Measurements from ENCODE around the gene EARS2.

The EARS2 gene

GRCh38 chr16:23573817-23574216 is 16.7 kb upstream of the EARS2 start:
- no peak for DNase-seq (ENCODE audit: low read depth, low spot score)
- Histone ChIP-seq H3K36me3 (ENCODE audit: insufficient read depth, low read length) (peaks cover 59% of the 10 kb centered on the region), H3K9ac (ENCODE audit: insufficient read length) (no peak overlapping the region), H3K27ac (no peak overlapping the region), H3K9me3 (ENCODE audit: low read depth, low read length) (no peaks in the 10 kb centered on the region), H3K4me3 (no peak overlapping the region)
- TF ChIP-seq POLR2AphosphoS5 (IDR thresholded peaks at IDR 0.05; ENCODE audit: borderline replicate concordance, low read depth, low read length): no peak
- TF ChIP-seq EZH2 (IDR thresholded peaks at IDR 0.05): no peak
- TF ChIP-seq FOXP2 (optimal IDR thresholded peaks at IDR 0.05; ENCODE audit: control extremely low read depth, extremely low read length, insufficient read depth): no peak

- H3K36me3 ChIP-seq (ENCODE audit: insufficient read depth, low read length): peaks cover 63% of the 10 kb centered on the region
- DNase-seq (ENCODE audit: low read depth, low spot score): no peak
- H3K9ac ChIP-seq (ENCODE audit: insufficient read length): no peak overlapping the region
- H3K27ac ChIP-seq: no peak overlapping the region
- H3K9me3 ChIP-seq (ENCODE audit: low read depth, low read length): no peaks in the 10 kb centered on the region
- H3K4me3 ChIP-seq: no peak overlapping the region
- TF ChIP-seq EZH2 (IDR thresholded peaks at IDR 0.05): no peak
- TF ChIP-seq POLR2AphosphoS5 (IDR thresholded peaks at IDR 0.05; ENCODE audit: borderline replicate concordance, low read depth, low read length): no peak
- no peak for TF ChIP-seq FOXP2 (optimal IDR thresholded peaks at IDR 0.05; ENCODE audit: control extremely low read depth, extremely low read length, insufficient read depth)
Observed at GRCh38 chr16:23572394-23572793, 15.2 kb upstream of the EARS2 start.

GRCh38 chr16:23571895-23572294 is 14.7 kb upstream of the EARS2 start:
- Histone ChIP-seq H3K36me3 (ENCODE audit: insufficient read depth, low read length) (peaks cover 68% of the 10 kb centered on the region), H3K9ac (ENCODE audit: insufficient read length) (no peak overlapping the region)
- TF ChIP-seq FOXP2 (optimal IDR thresholded peaks at IDR 0.05; ENCODE audit: control extremely low read depth, extremely low read length, insufficient read depth): no peak
- TF ChIP-seq EZH2 (IDR thresholded peaks at IDR 0.05): no peak
- no peak for TF ChIP-seq POLR2AphosphoS5 (IDR thresholded peaks at IDR 0.05; ENCODE audit: borderline replicate concordance, low read depth, low read length)

GRCh38 chr16:23570992-23571632 is 14.0 kb upstream of the EARS2 start:
- Histone ChIP-seq H3K4me3 (no peak overlapping the region), H3K36me3 (ENCODE audit: insufficient read depth, low read length) (peaks cover 74% of the 10 kb centered on the region), H3K9ac (ENCODE audit: insufficient read length) (no peak overlapping the region), H3K27ac (no peak overlapping the region), H3K9me3 (ENCODE audit: low read depth, low read length) (no peaks in the 10 kb centered on the region)
- TF ChIP-seq FOXP2 (optimal IDR thresholded peaks at IDR 0.05; ENCODE audit: control extremely low read depth, extremely low read length, insufficient read depth): no peak
- no peak for TF ChIP-seq EZH2 (IDR thresholded peaks at IDR 0.05)
- TF ChIP-seq POLR2AphosphoS5 (IDR thresholded peaks at IDR 0.05; ENCODE audit: borderline replicate concordance, low read depth, low read length): no peak
- no peak for DNase-seq (ENCODE audit: low read depth, low spot score)

More at GRCh38 chr16:23571895-23572294, 14.7 kb upstream of the EARS2 start:
- H3K27ac ChIP-seq: no peak overlapping the region
- H3K9me3 ChIP-seq (ENCODE audit: low read depth, low read length): no peaks in the 10 kb centered on the region
- H3K4me3 ChIP-seq: no peak overlapping the region
- no peak for DNase-seq (ENCODE audit: low read depth, low spot score)

- Histone ChIP-seq H3K9ac (ENCODE audit: insufficient read length) (no peak overlapping the region), H3K36me3 (ENCODE audit: insufficient read depth, low read length) (peaks cover 88% of the 10 kb centered on the region), H3K27ac (no peak overlapping the region), H3K9me3 (ENCODE audit: low read depth, low read length) (no peaks in the 10 kb centered on the region), H3K4me3 (no peak overlapping the region)
- no peak for TF ChIP-seq FOXP2 (optimal IDR thresholded peaks at IDR 0.05; ENCODE audit: control extremely low read depth, extremely low read length, insufficient read depth)
- no peak for TF ChIP-seq EZH2 (IDR thresholded peaks at IDR 0.05)
- TF ChIP-seq POLR2AphosphoS5 (IDR thresholded peaks at IDR 0.05; ENCODE audit: borderline replicate concordance, low read depth, low read length): no peak
- DNase-seq (ENCODE audit: low read depth, low spot score): no peak
Observed at GRCh38 chr16:23567602-23568001, 10.5 kb upstream of the EARS2 start.

- Histone ChIP-seq H3K4me3 (no peak overlapping the region), H3K27ac (no peak overlapping the region), H3K9ac (ENCODE audit: insufficient read length) (no peak overlapping the region), H3K36me3 (ENCODE audit: insufficient read depth, low read length) (peaks cover 91% of the 10 kb centered on the region), H3K9me3 (ENCODE audit: low read depth, low read length) (no peaks in the 10 kb centered on the region)
- DNase-seq (ENCODE audit: low read depth, low spot score): no peak
- TF ChIP-seq EZH2 (IDR thresholded peaks at IDR 0.05) (no peak), FOXP2 (optimal IDR thresholded peaks at IDR 0.05; ENCODE audit: control extremely low read depth, extremely low read length, insufficient read depth) (no peak), POLR2AphosphoS5 (IDR thresholded peaks at IDR 0.05; ENCODE audit: borderline replicate concordance, low read depth, low read length) (no peak)
Observed at GRCh38 chr16:23566724-23567123, 9.6 kb upstream of the EARS2 start.

GRCh38 chr16:23564575-23565363 is 7.6 kb upstream of the EARS2 start:
- H3K27ac ChIP-seq: no peak overlapping the region
- no peak overlapping the region for H3K9ac ChIP-seq (ENCODE audit: insufficient read length)
- H3K4me3 ChIP-seq: no peak overlapping the region
- no peak for DNase-seq (ENCODE audit: low read depth, low spot score)
- H3K36me3 ChIP-seq (ENCODE audit: insufficient read depth, low read length): peaks cover 91% of the 10 kb centered on the region
- H3K9me3 ChIP-seq (ENCODE audit: low read depth, low read length): no peaks in the 10 kb centered on the region
- TF ChIP-seq POLR2AphosphoS5 (IDR thresholded peaks at IDR 0.05; ENCODE audit: borderline replicate concordance, low read depth, low read length): no peak
- TF ChIP-seq FOXP2 (optimal IDR thresholded peaks at IDR 0.05; ENCODE audit: control extremely low read depth, extremely low read length, insufficient read depth): no peak
- no peak for TF ChIP-seq EZH2 (IDR thresholded peaks at IDR 0.05)

GRCh38 chr16:23563186-23563585 is 6.0 kb upstream of the EARS2 start:
- Histone ChIP-seq H3K9me3 (ENCODE audit: low read depth, low read length) (no peaks in the 10 kb centered on the region), H3K9ac (ENCODE audit: insufficient read length) (no peak overlapping the region), H3K27ac (no peak overlapping the region), H3K4me3 (no peak overlapping the region), H3K36me3 (ENCODE audit: insufficient read depth, low read length) (peaks cover 89% of the 10 kb centered on the region)
- TF ChIP-seq FOXP2 (optimal IDR thresholded peaks at IDR 0.05; ENCODE audit: control extremely low read depth, extremely low read length, insufficient read depth) (no peak), EZH2 (IDR thresholded peaks at IDR 0.05) (no peak), POLR2AphosphoS5 (IDR thresholded peaks at IDR 0.05; ENCODE audit: borderline replicate concordance, low read depth, low read length) (no peak)
- DNase-seq (ENCODE audit: low read depth, low spot score): no peak
